IPS-15b (cell line): ENCODE measurements around the gene ABHD11.
A peak's percentile ranks its signal among the peaks of the same experiment; 100 is the strongest.
"Not testable (repeated sequence)": the region's sequence is repeated elsewhere in the genome, so short reads cannot be mapped to it uniquely, and the experiment has no call there.

ENCODE experiments used
- H3K27me3 ChIP-seq: one replicate; pipeline ENCODE4 v1.6.1; 2013; ENCODE audit warnings: low read length; ENCODE audit not compliant: control insufficient read depth, insufficient read depth
- H3K36me3 ChIP-seq: one replicate; pipeline ENCODE4 v1.6.1; 2013; ENCODE audit warnings: low read length; ENCODE audit not compliant: control insufficient read depth, insufficient read depth
- H3K4me1 ChIP-seq: one replicate; pipeline ENCODE4 v1.6.1; 2013; ENCODE audit warnings: mild to moderate bottlenecking, low read length; ENCODE audit not compliant: control insufficient read depth, insufficient read depth
- H3K4me3 ChIP-seq: one replicate; pipeline ENCODE4 v1.5.1; 2013; ENCODE audit warnings: low read depth, low read length
- H3K9ac ChIP-seq: one replicate; pipeline ENCODE4 v1.6.1; 2013; ENCODE audit warnings: low read depth, mild to moderate bottlenecking, low read length
- H3K9me3 ChIP-seq: one replicate; pipeline ENCODE4 v1.6.1; 2013; ENCODE audit warnings: mild to moderate bottlenecking, low read length; ENCODE audit not compliant: control insufficient read depth, insufficient read depth

The ABHD11 gene, protein sequence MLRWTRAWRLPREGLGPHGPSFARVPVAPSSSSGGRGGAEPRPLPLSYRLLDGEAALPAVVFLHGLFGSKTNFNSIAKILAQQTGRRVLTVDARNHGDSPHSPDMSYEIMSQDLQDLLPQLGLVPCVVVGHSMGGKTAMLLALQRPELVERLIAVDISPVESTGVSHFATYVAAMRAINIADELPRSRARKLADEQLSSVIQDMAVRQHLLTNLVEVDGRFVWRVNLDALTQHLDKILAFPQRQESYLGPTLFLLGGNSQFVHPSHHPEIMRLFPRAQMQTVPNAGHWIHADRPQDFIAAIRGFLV

DNA sequence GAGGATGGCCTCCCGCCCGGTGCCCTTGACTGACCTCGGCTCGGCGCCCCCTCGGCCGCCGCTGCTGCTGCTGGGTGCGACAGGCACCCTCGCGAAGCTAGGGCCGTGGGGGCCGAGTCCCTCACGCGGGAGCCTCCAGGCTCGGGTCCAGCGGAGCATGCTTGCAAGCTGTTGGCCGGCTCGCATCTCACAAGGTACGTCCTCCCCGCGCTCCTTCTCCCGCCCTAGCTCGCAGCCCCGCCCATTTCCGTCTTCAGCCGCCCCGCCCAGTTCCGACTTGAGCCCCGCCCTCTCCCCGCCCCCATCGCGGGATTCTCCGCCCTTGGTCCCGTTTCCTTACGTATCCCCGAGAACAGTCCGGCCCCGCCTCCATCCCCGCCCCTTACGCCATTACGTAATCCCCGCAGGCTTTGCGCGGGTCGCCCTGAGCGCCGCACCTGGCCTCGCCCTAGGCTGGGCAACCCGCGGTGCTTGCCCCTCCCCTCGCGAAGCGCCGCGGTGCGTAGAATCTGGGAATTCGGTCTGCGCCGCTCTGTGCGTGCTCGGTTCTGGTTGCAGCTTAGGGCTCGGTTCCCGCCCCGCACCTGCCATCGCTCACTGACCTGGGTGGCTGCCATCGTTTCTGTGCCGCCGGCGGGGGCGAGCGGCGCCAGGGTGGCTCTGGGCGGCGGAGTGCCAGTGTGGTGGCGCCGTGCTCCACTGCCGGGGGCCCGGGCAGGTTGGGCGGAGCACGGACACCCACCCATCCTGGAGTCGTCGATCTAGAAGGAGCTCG lies at the start of gene ABHD11:
Gene ABHD11, minus strand, starts transcription at position 191 of the 775 bp plus-strand sequence. Its CDS starts 32 bp downstream, at position 159.
- Histone ChIP-seq H3K27me3 (no peaks in the 10 kb centered on the region), H3K4me3 (peak within 1 kb of the TSS; percentile 92), H3K36me3 (peaks cover 23% of the 10 kb centered on the region), H3K9ac (peak within 1 kb of the TSS; percentile 76), H3K4me1 (peaks cover 23% of the 10 kb centered on the region), H3K9me3 (no peaks in the 10 kb centered on the region)

DNA sequence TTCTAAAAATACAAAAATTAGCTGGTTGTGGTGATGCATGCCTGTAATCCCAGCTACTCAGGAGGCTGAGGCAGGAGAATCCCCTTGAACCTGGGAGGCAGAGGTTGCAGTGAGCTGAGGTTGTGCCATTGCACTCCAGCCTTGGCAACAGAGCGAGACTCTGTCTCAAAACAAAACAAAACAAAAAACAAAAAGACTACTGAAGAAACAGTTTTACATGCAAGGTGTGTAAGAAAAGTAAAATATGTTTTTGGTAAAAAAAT lies 49.1 kb upstream of the ABHD11 start:
- H3K9me3 ChIP-seq = not testable (repeated sequence)

DNA sequence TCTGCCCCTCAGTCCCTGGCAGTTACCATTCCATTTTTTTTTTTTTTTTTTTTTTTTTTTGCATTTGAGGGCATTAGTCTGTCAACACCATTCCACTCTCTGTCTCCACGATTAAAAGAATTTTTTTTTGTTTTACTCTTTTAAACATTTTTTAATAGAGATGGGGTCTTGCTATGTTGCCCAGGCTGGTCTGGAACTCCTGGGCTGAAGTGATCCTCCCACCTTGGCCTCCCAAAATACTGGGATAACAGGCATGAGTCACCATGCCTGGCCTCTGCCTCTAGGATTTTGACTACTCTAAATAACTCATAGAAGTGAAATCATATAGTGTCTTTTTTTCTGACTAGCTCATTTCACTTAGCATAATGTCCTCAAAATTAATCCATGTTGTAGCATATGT lies 48.0 kb upstream of the ABHD11 start:
- no peaks in the 10 kb centered on the region for H3K4me1 ChIP-seq
- H3K27me3 ChIP-seq = no peaks in the 10 kb centered on the region
- H3K36me3 ChIP-seq = no peaks in the 10 kb centered on the region
- no peak overlapping the region for H3K4me3 ChIP-seq
- no peak overlapping the region for H3K9ac ChIP-seq
- H3K9me3 ChIP-seq = peaks cover 2% of the 10 kb centered on the region

More for the DNA sequence above, 49.1 kb upstream of the ABHD11 start:
- not testable (repeated sequence) for H3K9ac ChIP-seq, H3K27me3 ChIP-seq, H3K4me1 ChIP-seq, H3K36me3 ChIP-seq, H3K4me3 ChIP-seq

DNA sequence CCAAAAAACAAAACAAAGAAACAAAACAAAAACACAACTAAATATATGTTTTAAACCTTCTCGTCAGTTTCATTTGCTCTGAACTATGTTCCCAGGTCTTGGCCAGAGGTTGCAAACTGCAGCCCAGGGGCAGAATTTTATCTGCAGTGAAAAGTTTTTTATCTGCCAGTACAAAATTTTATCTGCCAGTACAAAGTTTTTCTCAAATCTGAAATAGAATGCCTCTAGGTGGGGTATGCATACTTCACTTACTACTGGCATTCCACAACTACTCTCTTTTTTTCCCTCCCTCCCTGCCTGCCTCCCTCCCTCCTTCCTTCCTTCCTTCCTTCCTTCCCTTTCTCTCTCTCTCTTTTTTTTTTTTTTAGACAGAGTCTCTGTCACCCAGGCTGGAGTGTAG lies 40.9 kb upstream of the ABHD11 start:
- Histone ChIP-seq H3K36me3 (no peaks in the 10 kb centered on the region), H3K9ac (no peak overlapping the region), H3K4me3 (no peak overlapping the region), H3K27me3 (no peaks in the 10 kb centered on the region), H3K9me3 (no peaks in the 10 kb centered on the region), H3K4me1 (peaks cover 3% of the 10 kb centered on the region)

GRCh38 chr7:73778801-73779389 lies 40.3 kb upstream of the ABHD11 start:
- no peaks in the 10 kb centered on the region for H3K9me3 ChIP-seq
- H3K4me1 ChIP-seq = peaks cover 3% of the 10 kb centered on the region
- no peaks in the 10 kb centered on the region for H3K36me3 ChIP-seq
- no peaks in the 10 kb centered on the region for H3K27me3 ChIP-seq
- no peak overlapping the region for H3K9ac ChIP-seq
- H3K4me3 ChIP-seq = no peak overlapping the region

GRCh38 chr7:73774923-73775322 lies 36.3 kb upstream of the ABHD11 start:
- Histone ChIP-seq H3K36me3 (no peaks in the 10 kb centered on the region), H3K4me1 (peaks cover 3% of the 10 kb centered on the region), H3K9ac (no peak overlapping the region), H3K4me3 (no peak overlapping the region), H3K9me3 (no peaks in the 10 kb centered on the region), H3K27me3 (no peaks in the 10 kb centered on the region)

DNA sequence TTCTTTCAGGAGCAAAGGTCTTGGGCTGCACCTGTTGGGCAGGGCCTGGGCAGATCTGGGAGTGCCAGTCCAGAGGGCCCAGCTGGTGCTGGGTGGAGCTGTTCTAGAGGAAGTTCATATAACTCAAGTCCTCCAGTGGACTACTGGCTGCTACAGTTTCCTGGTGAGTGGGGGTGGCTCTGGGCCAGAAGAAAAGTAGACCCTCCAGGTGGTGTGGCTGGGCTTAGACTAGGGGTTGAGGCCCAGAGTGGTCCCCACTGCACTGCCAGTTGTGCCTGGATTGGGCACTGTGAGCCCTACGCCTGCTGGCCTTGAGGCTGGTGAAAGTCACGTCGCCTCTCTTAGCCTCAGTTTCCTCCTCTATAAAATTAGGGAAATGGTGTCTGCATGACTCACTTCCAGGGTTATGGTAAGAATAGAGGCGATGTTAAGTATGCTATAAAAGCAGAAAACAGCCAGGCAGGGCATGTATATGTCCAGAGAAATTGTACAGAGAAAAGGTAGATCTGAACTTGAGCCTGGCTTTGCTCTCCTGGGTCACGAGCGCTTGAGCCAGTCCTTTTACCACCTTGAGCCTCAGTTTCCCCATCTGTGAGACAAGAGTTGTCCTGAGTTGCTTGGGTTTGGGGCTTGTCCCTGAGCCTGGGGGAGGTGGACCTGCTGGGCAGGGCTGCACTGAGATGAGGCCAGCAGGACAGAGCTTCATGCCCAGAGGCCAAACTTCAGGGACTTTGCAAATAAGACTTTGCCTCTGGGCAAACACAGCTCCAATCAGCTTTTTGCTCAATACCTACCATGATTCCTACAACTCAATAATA lies 35.3 kb upstream of the ABHD11 start:
- no peak overlapping the region for H3K9ac ChIP-seq

GRCh38 chr7:73770860-73771670 lies 32.5 kb upstream of the ABHD11 start:
- Histone ChIP-seq H3K4me3 (peak overlapping the region; percentile 72), H3K9ac (no peak overlapping the region), H3K4me1 (no peaks in the 10 kb centered on the region)

More for the DNA sequence above, 35.3 kb upstream of the ABHD11 start:
- Histone ChIP-seq H3K9me3 (no peaks in the 10 kb centered on the region), H3K4me3 (no peak overlapping the region), H3K36me3 (no peaks in the 10 kb centered on the region), H3K27me3 (no peaks in the 10 kb centered on the region), H3K4me1 (peaks cover 3% of the 10 kb centered on the region)

GRCh38 chr7:73770002-73770859 lies 31.6 kb upstream of the ABHD11 start, which contains the start of gene CLDN3:
Gene CLDN3, minus strand, starts transcription at chr7:73770270. Its CDS starts 221 bp downstream, at chr7:73770049.
- H3K27me3 ChIP-seq = no peaks in the 10 kb centered on the region
- H3K9ac ChIP-seq = no peak within 1 kb of the TSS
- no peaks in the 10 kb centered on the region for H3K9me3 ChIP-seq
- no peaks in the 10 kb centered on the region for H3K4me1 ChIP-seq
- H3K36me3 ChIP-seq = peaks cover 2% of the 10 kb centered on the region
- H3K4me3 ChIP-seq = peak within 1 kb of the TSS; percentile 72

More at GRCh38 chr7:73770860-73771670, 32.5 kb upstream of the ABHD11 start:
- H3K36me3 ChIP-seq = peaks cover 2% of the 10 kb centered on the region
- no peaks in the 10 kb centered on the region for H3K9me3 ChIP-seq
- no peaks in the 10 kb centered on the region for H3K27me3 ChIP-seq

DNA sequence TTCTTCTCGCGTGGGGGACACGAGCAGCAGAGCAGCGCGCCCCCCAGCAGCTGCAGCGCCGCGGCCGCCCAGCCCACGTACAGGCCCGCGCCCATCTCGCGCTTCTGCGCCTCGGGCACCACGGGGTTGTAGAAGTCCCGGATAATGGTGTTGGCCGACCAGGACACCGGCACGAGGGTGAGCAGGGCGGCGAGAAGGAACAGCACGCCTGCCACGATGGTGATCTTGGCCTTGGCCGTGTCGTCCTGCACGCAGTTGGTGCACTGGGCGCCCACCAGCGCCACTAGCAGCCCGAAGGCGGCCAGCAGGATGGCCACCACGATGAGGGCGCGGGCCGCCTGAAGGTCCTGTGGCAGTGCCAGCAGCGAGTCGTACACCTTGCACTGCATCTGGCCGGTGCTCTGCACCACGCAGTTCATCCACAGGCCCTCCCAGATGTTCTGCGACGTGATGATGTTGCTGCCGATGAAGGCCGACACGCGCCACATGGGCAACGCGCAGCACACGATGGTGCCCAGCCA lies 30.9 kb upstream of the ABHD11 start:
- Histone ChIP-seq H3K4me3 (peak overlapping the region; percentile 72), H3K36me3 (peaks cover 2% of the 10 kb centered on the region), H3K9me3 (no peaks in the 10 kb centered on the region), H3K4me1 (no peaks in the 10 kb centered on the region), H3K27me3 (no peaks in the 10 kb centered on the region), H3K9ac (no peak overlapping the region)
